Colonic mucosa (tissue), 4 donors: ENCODE results near the gene SMIM29. TPM values are rescaled to one million over a fixed set of nuclear protein-coding genes. Genes with fewer than 3 reads are reported as not detected.

Source experiments
- DNase-seq: peaks from one replicate; pipeline ENCODE4 v3.0.0-alpha.2; 2020
- H3K27ac ChIP-seq: fragments of 200-600 bp; one replicate; pipeline ENCODE4 v1.8.0; 2021
- H3K27me3 ChIP-seq: fragments of 200-600 bp; one replicate; pipeline ENCODE4 v1.8.0; 2021
- H3K36me3 ChIP-seq: fragments of 200-600 bp; one replicate; pipeline ENCODE4 v1.8.0; 2021
- H3K4me1 ChIP-seq: fragments of 200-600 bp; one replicate; pipeline ENCODE4 v1.8.0; 2021; ENCODE audit warnings: mild to moderate bottlenecking
- H3K4me3 ChIP-seq: fragments of 200-600 bp; one replicate; pipeline ENCODE4 v1.8.0; 2021
- H3K9ac ChIP-seq, 2 donors: one replicate each; pipeline ENCODE4 v1.7.0; 2013; ENCODE audit warnings: control low read depth in 2 of 2, low read depth in 2 of 2, low read length in 2 of 2
- H3K9me3 ChIP-seq: fragments of 200-600 bp; one replicate; pipeline ENCODE4 v1.8.0; 2021
- CTCF ChIP-seq: fragments of 200-600 bp; IDR thresholded peaks from one replicate; pipeline ENCODE4 v1.8.0; 2022; ENCODE audit warnings: antibody characterized with exemption, mild to moderate bottlenecking
- intact Hi-C: fragments of 100-400 bp; cut with DNase I; formaldehyde crosslinking; loops from one replicate; pipeline ENCODE4 v1.14.1; 2022
- total RNA-seq, 2 donors: library from RNA; stranded (reverse); fragmentation: NEBNext Ultra II Directional in 1 of 2; extraction: Animal tissue kit (Norgen Biotek cat#: 25700) in 1 of 2; gene quantifications; one replicate each; pipeline ENCODE4 v1.2.1, GENCODE V29; 2021
- donor health status: healthy.
- donor health status: DM: no; HTN: no; CAD: no.
- donor health status: DM: no; HTN: no; CAD: no.

SMIM29 gene
- total RNA-seq, 2 donors from 2014 or later: 8.6 to 12.8 TPM

GRCh38 chr6:34205916-34206315 is 42.9 kb downstream of the SMIM29 start:
- Histone ChIP-seq H3K36me3 (no peaks in the 10 kb centered on the region), H3K4me3 (no peak overlapping the region), H3K9ac (no peak overlapping the region), H3K9me3 (no peaks in the 10 kb centered on the region), H3K4me1 (no peaks in the 10 kb centered on the region), H3K27ac (no peak overlapping the region), H3K27me3 (no peaks in the 10 kb centered on the region)
- intact Hi-C loops: no loop called here
- DNase-seq: no peak
- no peak for TF ChIP-seq CTCF

GRCh38 chr6:34205466-34205865 is 43.3 kb downstream of the SMIM29 start:
- intact Hi-C loops: no loop called here
- H3K4me1 ChIP-seq: no peaks in the 10 kb centered on the region
- no peaks in the 10 kb centered on the region for H3K9me3 ChIP-seq

GRCh38 chr6:34204693-34205092 is 44.1 kb downstream of the SMIM29 start:
- no peak for DNase-seq

More at GRCh38 chr6:34205466-34205865, 43.3 kb downstream of the SMIM29 start:
- no peak overlapping the region for H3K9ac ChIP-seq
- DNase-seq: no peak
- H3K36me3 ChIP-seq: no peaks in the 10 kb centered on the region
- no peaks in the 10 kb centered on the region for H3K27me3 ChIP-seq
- no peak overlapping the region for H3K4me3 ChIP-seq
- H3K27ac ChIP-seq: no peak overlapping the region
- no peak for TF ChIP-seq CTCF

GRCh38 chr6:34202329-34203201 is 46.2 kb downstream of the SMIM29 start:
- Histone ChIP-seq H3K9me3 (no peaks in the 10 kb centered on the region), H3K27ac (no peak overlapping the region), H3K4me1 (no peaks in the 10 kb centered on the region), H3K27me3 (no peaks in the 10 kb centered on the region), H3K4me3 (no peak overlapping the region), H3K36me3 (no peaks in the 10 kb centered on the region), H3K9ac (no peak overlapping the region)
- no peak for DNase-seq
- intact Hi-C loops: no loop called here
- no peak for TF ChIP-seq CTCF

More at GRCh38 chr6:34204693-34205092, 44.1 kb downstream of the SMIM29 start:
- H3K9me3 ChIP-seq: no peaks in the 10 kb centered on the region
- H3K4me1 ChIP-seq: no peaks in the 10 kb centered on the region
- H3K27ac ChIP-seq: no peak overlapping the region
- no peaks in the 10 kb centered on the region for H3K27me3 ChIP-seq
- no peak overlapping the region for H3K9ac ChIP-seq
- no peak for TF ChIP-seq CTCF
- H3K4me3 ChIP-seq: no peak overlapping the region
- intact Hi-C loops: no loop called here
- no peaks in the 10 kb centered on the region for H3K36me3 ChIP-seq

GRCh38 chr6:34201455-34202107 is 47.2 kb downstream of the SMIM29 start:
- Histone ChIP-seq H3K36me3 (no peaks in the 10 kb centered on the region), H3K4me1 (no peaks in the 10 kb centered on the region), H3K9ac (no peak overlapping the region), H3K4me3 (no peak overlapping the region), H3K27ac (no peak overlapping the region), H3K9me3 (no peaks in the 10 kb centered on the region), H3K27me3 (no peaks in the 10 kb centered on the region)
- intact Hi-C loops: no loop called here
- no peak for TF ChIP-seq CTCF
- DNase-seq: no peak
